GM19452 (cell line): ENCODE results near the gene BCL6B.

ENCODE experiments used
- ATAC-seq: cut with Tn5 transposase; IDR thresholded peaks from one replicate; pipeline ENCODE4 v1.9.1; 2021; ENCODE audit not compliant: unreplicated experiment

Gene BCL6B

DNA sequence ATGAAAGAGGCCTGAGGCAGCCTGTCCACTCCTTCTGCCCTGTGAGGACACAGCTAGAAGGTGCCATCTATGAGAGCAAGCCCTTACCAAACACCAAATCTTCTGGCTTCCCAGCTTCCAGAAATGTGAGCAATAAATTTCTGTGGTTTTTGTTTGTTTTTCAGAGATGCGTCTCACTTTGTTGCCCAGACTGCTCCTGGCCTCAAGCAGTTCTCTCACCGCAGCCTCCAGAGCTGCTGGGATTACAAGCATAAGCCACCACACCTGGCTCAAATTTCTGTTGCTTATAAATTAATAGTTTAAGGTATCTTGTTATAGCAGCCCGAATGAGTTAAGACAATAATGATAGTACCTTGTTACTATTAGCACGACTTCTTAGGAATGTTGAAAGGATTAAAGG, 33.5 kb downstream of the BCL6B start:
- no peak for ATAC-seq

- ATAC-seq, result no peak
Observed at GRCh38 chr17:7058831-7059447, 36.1 kb downstream of the BCL6B start.

DNA sequence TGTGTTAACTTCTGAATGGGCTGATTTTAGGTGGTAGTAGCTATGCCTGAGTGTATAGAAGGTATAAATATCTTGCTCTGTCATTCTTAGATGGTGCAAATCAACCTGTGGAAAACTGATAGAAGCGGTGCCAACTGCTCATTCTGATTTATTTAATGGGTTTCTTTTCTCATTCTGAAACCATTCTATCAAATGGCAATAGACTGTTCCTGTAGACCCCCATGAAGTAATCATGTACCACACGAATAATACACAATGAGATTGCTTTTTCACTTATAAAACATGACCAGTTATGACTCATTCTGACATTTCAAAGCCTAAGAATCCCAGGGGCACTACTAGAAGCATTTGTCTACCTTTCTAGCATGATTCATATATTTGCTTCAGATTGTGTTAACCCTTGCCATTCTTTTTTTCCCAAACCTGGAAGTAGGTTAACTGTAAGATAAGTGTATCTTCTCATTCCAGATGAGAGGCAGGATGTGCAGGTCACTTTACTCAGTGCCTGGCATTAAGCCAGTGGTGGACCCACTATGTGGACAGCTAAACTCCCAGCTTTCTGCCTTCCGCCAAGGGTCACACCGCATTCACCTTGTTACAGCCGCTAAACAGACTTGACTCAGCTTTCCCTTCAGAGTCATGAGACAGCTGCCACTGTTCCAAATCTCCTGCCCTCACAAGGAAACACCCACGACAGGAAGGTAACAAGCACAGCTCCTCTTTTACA, 37.5 kb downstream of the BCL6B start:
- no peak for ATAC-seq

- ATAC-seq, result no peak
Observed at GRCh38 chr17:7063518-7064094, 40.8 kb downstream of the BCL6B start.

DNA sequence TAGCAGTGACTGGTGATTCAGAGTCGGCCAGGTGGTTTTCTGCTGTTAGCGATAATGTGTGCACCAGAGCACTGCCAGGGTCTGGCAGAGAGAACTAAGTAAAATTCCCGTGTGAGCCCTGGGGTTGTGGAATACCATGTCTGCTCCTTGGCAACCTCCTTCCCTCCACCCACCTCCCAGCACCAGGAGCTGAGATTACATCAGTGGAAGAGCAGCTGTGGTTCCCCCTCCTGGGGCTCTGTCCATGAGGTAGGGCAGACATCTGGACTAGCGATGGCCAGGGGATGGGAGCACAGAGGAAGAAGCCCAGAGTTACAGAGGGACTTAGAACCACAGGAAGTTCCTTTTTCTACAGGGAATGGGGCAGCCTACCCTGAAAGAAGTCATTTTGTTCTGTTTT, 41.4 kb downstream of the BCL6B start:
- ATAC-seq, result no peak

GRCh38 chr17:7067198-7067597, 44.3 kb downstream of the BCL6B start:
- no peak for ATAC-seq

DNA sequence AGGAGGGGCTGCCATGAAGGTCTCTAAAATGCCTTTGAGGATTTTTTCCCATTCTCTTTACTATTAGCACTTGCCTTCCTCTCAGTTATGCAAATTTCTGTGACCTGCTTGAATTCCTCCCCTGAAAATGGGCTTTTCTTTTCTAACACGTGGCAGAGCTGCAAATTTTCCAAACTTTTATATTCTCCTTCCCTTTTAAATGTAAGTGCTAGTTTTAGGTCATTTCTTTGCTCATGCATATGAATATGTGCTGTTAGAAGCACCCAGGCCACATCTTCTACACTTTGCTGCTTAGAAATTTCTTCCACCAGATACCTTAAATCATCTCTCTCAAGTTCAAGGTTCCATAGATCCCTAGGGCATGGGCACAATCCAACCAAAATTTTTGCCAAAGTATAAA, 45.4 kb downstream of the BCL6B start:
- ATAC-seq, result no peak

DNA sequence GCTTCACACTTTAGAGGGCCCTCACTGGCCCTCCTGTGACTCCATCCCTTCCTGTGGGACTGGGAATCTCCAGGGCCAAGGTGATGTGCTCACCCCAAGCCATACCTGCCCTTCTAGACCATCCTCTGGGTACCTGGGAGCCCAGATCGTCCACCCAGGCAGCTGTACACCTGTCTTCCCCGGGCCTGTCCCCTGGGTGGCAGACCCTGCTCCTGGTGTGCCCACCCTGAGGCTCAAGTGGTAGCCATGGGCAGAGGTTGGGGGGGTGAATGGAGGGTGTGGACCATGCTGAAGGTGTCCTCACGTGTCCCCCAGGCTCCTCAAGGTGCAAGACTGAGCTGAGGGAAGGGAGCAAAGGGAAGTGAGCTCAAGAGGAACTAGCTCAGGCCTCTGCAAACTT, 47.9 kb downstream of the BCL6B start:
- no peak for ATAC-seq

- ATAC-seq, result no peak
Observed at GRCh38 chr17:7072406-7072805, 49.6 kb downstream of the BCL6B start.

GRCh38 chr17:7074931-7075330, 52.1 kb downstream of the BCL6B start:
- ATAC-seq, result no peak

DNA sequence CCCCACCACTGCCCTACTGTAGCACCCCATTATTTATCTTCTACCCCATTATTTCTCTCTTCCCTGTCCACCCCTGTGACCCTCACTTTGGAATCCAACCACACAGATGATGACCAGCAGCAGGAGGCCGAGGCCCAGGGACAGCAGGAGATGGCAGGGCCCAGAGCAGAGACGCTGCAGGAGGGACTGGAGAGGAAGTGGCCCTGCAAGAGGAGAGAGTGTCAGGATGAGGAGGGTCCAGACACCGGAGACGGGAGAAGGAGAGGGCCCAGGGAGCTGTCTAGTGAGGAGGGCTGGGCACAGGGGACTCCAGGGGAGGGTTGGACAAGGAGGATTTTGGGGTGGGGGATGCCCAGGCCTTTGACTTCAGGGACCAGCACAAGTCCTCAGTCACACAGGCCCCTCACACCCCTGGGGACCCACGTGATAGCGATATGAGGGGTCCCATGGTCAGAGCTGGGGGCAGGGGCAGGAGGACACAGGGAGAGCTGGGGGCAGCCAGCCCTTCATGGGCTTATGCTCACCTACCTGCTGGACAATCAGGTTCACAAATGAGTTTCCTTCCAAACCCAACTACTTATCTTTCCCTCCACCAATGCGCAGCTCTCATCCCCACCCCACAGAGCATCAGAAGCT, 55.2 kb downstream of the BCL6B start:
- ATAC-seq, result no peak

DNA sequence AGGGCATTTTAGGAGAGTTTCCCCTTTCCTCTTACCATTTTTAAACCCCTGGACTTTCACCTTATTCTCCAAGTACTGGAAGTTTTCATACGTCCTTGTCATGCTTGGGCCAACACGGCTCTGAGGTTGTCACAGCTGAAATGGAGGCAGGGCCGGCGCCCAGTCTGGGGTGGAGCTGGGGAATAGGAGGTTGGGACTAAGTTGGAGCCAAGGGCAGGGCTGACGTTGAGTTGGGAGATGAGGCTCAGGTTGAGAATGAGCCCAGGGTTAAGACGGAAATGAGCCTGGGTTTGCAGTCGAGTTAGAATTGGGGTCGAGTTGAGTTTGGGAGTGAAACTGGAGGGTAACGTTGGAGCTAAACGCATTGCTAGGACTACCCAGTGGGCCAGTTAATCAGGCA, 55.9 kb downstream of the BCL6B start:
- no peak for ATAC-seq
